Measurements from ENCODE around the gene FOXG1.

The FOXG1 gene

DNA sequence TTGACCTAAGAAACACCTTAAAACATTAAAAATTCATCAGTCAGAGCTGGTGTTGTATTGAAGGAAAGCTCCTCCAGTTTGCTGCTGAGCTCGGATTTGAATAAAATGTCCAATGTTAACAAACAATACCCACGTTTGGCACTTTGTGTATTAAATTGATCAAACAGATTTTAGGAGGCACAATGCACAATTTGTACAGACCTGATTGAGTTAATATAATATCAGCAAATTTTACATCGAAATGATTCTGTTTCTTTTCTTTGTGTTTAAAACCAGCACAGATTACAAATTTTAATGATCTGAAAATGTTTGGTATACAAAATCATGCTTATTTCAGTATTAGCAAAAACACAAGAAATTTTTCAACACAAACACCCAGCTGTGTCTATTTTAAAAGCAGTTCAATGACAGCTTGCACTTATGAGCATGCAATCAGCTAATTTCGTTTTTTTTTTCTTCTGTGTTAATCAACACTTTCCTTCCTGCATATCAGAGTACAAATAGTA, 2.8 kb upstream of the FOXG1 start:
- no peak overlapping the region for H3K4me3 ChIP-seq (ENCODE audit: low read length)
- no peak overlapping the region for H4K8ac ChIP-seq (ENCODE audit: low read depth, low read length)

DNA sequence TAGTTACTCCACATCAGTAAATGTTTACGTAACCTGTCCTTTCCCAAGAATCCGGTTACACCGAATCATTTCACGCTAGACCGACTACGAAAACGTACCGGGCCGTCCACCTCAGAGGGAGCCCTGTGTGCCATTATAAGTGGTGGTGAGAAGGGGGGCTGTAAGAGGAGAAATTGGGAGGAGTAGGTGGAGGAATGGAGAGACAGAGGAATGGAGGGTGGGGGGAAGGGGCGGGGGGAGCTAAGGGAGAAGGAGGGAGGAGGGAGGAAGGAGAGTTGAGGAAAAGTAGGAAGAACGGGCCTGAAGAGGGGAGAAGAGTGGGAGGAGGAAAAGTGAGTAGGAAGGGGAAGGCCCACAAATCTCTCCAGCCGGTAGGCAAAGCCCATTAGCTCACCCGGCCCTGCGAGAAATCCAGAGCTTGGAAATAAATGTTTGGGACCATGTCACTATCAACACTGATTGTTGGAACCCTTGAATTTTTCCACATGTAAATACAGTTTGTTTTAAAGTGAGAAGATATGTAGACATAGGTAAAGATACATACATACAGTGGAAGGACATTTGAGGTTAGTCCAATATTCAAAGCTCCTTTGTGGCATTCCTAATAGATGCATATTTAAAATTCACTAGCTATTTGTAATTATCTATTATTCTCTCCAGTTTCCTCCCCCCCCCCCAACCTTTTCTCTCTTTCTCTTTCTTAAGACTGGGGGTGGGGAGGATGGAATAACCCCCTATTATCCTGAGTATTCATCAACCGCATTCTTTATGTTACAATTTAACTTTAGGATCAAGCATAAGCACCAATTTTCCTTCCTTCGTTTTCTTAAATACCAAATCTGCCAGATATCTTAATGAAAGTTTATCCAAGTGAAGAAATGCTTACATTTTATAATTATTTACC, 2.1 kb upstream of the FOXG1 start:
- Histone ChIP-seq H3K79me1 (ENCODE audit: low read length) (no peaks in the 10 kb centered on the region), H3K56ac (ENCODE audit: low read length) (no peak overlapping the region), H3K79me2 (ENCODE audit: control insufficient read depth, insufficient read depth, low read length) (no peaks in the 10 kb centered on the region), H3K27ac (ENCODE audit: low read depth, low read length) (no peak overlapping the region), H3K27me3 (ENCODE audit: insufficient read depth, low read length, poor library complexity) (peaks cover 45% of the 10 kb centered on the region), H3K4ac (ENCODE audit: low read depth, low read length) (no peak overlapping the region), H4K8ac (ENCODE audit: low read depth, low read length) (no peak overlapping the region), H4K5ac (ENCODE audit: low read length) (no peak overlapping the region), H2AK5ac (ENCODE audit: low read length) (no peak overlapping the region), H3K4me1 (ENCODE audit: control insufficient read depth, low read depth, low read length) (peaks cover 3% of the 10 kb centered on the region), H2BK120ac (ENCODE audit: low read depth, low read length) (no peak overlapping the region), H3K9ac (ENCODE audit: low read length) (no peak overlapping the region), H3K23ac (ENCODE audit: low read length) (no peak overlapping the region), H3K4me2 (ENCODE audit: low read length) (no peak overlapping the region), H3K4me3 (ENCODE audit: low read length) (no peak overlapping the region), H3K36me3 (ENCODE audit: control insufficient read depth, insufficient read depth, low read length) (no peaks in the 10 kb centered on the region), H2BK15ac (replicated peaks; ENCODE audit: low read depth) (no peak overlapping the region), H2BK5ac (ENCODE audit: low read length) (no peak overlapping the region), H3K18ac (ENCODE audit: low read length) (no peak overlapping the region)
- DNase-seq = peak; percentile 64
- WGBS (ENCODE audit: extremely low coverage, insufficient coverage, low lambda C conversion rate) = no CpG with 5 or more reads among the region's 16 CpGs

More for the DNA sequence above, 2.8 kb upstream of the FOXG1 start:
- H2AK5ac ChIP-seq (ENCODE audit: low read length) = no peak overlapping the region
- no peak overlapping the region for H3K18ac ChIP-seq (ENCODE audit: low read length)
- H4K5ac ChIP-seq (ENCODE audit: low read length) = no peak overlapping the region
- peaks cover 3% of the 10 kb centered on the region for H3K4me1 ChIP-seq (ENCODE audit: control insufficient read depth, low read depth, low read length)
- no peak overlapping the region for H3K9ac ChIP-seq (ENCODE audit: low read length)
- H3K79me2 ChIP-seq (ENCODE audit: control insufficient read depth, insufficient read depth, low read length) = no peaks in the 10 kb centered on the region
- H3K27ac ChIP-seq (ENCODE audit: low read depth, low read length) = no peak overlapping the region
- no peak overlapping the region for H3K4ac ChIP-seq (ENCODE audit: low read depth, low read length)
- no peak overlapping the region for H3K23ac ChIP-seq (ENCODE audit: low read length)
- H3K4me2 ChIP-seq (ENCODE audit: low read length) = no peak overlapping the region
- H2BK5ac ChIP-seq (ENCODE audit: low read length) = no peak overlapping the region
- no peak overlapping the region for H2BK15ac ChIP-seq (replicated peaks; ENCODE audit: low read depth)
- H3K36me3 ChIP-seq (ENCODE audit: control insufficient read depth, insufficient read depth, low read length) = no peaks in the 10 kb centered on the region
- H3K27me3 ChIP-seq (ENCODE audit: insufficient read depth, low read length, poor library complexity) = peaks cover 43% of the 10 kb centered on the region
- H3K79me1 ChIP-seq (ENCODE audit: low read length) = no peaks in the 10 kb centered on the region
- no peak for DNase-seq
- H2BK120ac ChIP-seq (ENCODE audit: low read depth, low read length) = no peak overlapping the region
- no CpG with 5 or more reads among the region's 4 CpGs for WGBS (ENCODE audit: extremely low coverage, insufficient coverage, low lambda C conversion rate)
- no peak overlapping the region for H3K56ac ChIP-seq (ENCODE audit: low read length)

DNA sequence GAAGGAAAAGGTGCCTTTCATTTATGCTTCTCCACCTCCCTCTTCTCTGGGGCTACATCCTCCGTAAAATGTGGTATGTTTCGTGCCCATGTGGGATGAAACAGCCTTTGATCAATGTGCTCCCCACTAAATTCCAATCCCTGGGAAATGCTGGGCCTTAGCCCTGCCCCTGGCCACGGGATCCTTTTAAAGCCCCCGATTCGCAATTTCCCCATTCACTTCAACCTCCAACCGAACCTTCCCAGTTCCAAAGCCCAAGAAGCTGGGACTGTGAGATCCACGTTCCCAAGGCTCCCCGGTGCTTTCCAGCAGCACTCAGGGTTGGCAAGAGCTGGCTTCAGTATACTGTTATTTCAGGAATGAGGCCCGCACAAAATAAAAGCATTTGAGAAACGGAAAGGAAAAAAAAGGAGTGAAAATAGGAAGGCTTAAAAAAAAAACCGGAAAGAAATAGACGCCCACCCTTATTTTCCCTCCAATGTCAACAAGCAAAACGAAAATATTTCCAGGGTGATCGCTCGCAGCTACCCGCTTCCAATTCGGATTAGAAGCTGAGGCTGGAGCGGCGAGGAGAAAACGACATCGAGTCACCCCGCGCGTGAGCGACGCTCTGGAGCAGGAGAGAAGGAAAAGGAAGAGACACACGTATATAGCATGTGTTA, 1.3 kb upstream of the FOXG1 start:
- Histone ChIP-seq H3K79me2 (ENCODE audit: control insufficient read depth, insufficient read depth, low read length) (no peaks in the 10 kb centered on the region), H3K4me2 (ENCODE audit: low read length) (peak overlapping the region; percentile 41), H3K36me3 (ENCODE audit: control insufficient read depth, insufficient read depth, low read length) (no peaks in the 10 kb centered on the region), H3K18ac (ENCODE audit: low read length) (no peak overlapping the region), H3K27ac (ENCODE audit: low read depth, low read length) (no peak overlapping the region), H3K56ac (ENCODE audit: low read length) (peak overlapping the region; percentile 68), H3K4ac (ENCODE audit: low read depth, low read length) (no peak overlapping the region), H3K4me3 (ENCODE audit: low read length) (peak overlapping the region; percentile 8), H2AK5ac (ENCODE audit: low read length) (no peak overlapping the region), H4K5ac (ENCODE audit: low read length) (no peak overlapping the region), H2BK15ac (replicated peaks; ENCODE audit: low read depth) (no peak overlapping the region), H4K8ac (ENCODE audit: low read depth, low read length) (no peak overlapping the region), H3K23ac (ENCODE audit: low read length) (no peak overlapping the region), H3K79me1 (ENCODE audit: low read length) (no peaks in the 10 kb centered on the region), H3K9ac (ENCODE audit: low read length) (peak overlapping the region; percentile 46), H3K4me1 (ENCODE audit: control insufficient read depth, low read depth, low read length) (no peaks in the 10 kb centered on the region), H2BK5ac (ENCODE audit: low read length) (no peak overlapping the region), H3K27me3 (ENCODE audit: insufficient read depth, low read length, poor library complexity) (peaks cover 37% of the 10 kb centered on the region), H2BK120ac (ENCODE audit: low read depth, low read length) (no peak overlapping the region)
- no CpG with 5 or more reads among the region's 27 CpGs for WGBS (ENCODE audit: extremely low coverage, insufficient coverage, low lambda C conversion rate)
- peak; percentile 44 for DNase-seq

DNA sequence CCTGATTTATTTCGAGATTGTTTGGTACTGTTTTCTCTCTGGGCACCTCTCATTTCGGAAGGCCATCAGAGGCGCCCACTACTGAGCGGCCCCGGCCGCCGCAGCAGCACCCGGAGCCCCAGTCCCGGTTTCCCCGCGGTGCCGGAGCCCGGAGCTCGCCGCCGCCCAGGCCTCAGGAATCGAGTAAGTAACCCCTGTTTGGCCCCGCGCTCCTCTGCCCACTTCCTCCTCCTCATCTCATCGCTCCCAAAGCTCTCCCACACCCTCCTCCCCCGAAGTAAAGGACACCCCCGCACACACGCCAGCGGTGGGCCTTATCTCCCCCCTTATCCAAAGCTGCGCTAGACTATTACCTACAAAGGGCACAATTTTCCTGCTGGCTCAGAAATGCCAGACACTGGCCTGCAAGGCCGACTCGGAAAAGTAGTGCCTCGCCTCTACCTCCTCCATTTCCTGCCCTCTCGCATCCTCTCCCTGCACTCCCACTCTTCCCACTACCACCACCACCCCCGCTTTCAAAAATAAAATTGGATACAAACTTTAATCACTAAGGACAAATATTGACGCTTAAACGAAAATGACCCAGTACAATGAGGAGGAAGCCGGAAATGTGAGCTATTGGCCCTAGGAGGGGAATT, 637 bp upstream of the FOXG1 start:
- no peak overlapping the region for H3K27ac ChIP-seq (ENCODE audit: low read depth, low read length)
- H3K4me3 ChIP-seq (ENCODE audit: low read length) = peak overlapping the region; percentile 8
- no CpG with 5 or more reads among the region's 33 CpGs for WGBS (ENCODE audit: extremely low coverage, insufficient coverage, low lambda C conversion rate)
- peak overlapping the region; percentile 46 for H3K9ac ChIP-seq (ENCODE audit: low read length)
- H3K4me2 ChIP-seq (ENCODE audit: low read length) = peak overlapping the region; percentile 41
- H3K79me1 ChIP-seq (ENCODE audit: low read length) = no peaks in the 10 kb centered on the region
- peak overlapping the region; percentile 78 for H3K18ac ChIP-seq (ENCODE audit: low read length)
- H2AK5ac ChIP-seq (ENCODE audit: low read length) = no peak overlapping the region
- peak; percentile 84 for DNase-seq
- H3K79me2 ChIP-seq (ENCODE audit: control insufficient read depth, insufficient read depth, low read length) = no peaks in the 10 kb centered on the region
- H3K56ac ChIP-seq (ENCODE audit: low read length) = peak overlapping the region; percentile 68
- H3K23ac ChIP-seq (ENCODE audit: low read length) = no peak overlapping the region
- H3K36me3 ChIP-seq (ENCODE audit: control insufficient read depth, insufficient read depth, low read length) = no peaks in the 10 kb centered on the region
- no peak overlapping the region for H3K4ac ChIP-seq (ENCODE audit: low read depth, low read length)
- H3K27me3 ChIP-seq (ENCODE audit: insufficient read depth, low read length, poor library complexity) = peaks cover 36% of the 10 kb centered on the region
- H2BK5ac ChIP-seq (ENCODE audit: low read length) = no peak overlapping the region
- H3K4me1 ChIP-seq (ENCODE audit: control insufficient read depth, low read depth, low read length) = no peaks in the 10 kb centered on the region
- no peak overlapping the region for H2BK15ac ChIP-seq (replicated peaks; ENCODE audit: low read depth)
- H4K8ac ChIP-seq (ENCODE audit: low read depth, low read length) = no peak overlapping the region
- no peak overlapping the region for H2BK120ac ChIP-seq (ENCODE audit: low read depth, low read length)
- H4K5ac ChIP-seq (ENCODE audit: low read length) = no peak overlapping the region

DNA sequence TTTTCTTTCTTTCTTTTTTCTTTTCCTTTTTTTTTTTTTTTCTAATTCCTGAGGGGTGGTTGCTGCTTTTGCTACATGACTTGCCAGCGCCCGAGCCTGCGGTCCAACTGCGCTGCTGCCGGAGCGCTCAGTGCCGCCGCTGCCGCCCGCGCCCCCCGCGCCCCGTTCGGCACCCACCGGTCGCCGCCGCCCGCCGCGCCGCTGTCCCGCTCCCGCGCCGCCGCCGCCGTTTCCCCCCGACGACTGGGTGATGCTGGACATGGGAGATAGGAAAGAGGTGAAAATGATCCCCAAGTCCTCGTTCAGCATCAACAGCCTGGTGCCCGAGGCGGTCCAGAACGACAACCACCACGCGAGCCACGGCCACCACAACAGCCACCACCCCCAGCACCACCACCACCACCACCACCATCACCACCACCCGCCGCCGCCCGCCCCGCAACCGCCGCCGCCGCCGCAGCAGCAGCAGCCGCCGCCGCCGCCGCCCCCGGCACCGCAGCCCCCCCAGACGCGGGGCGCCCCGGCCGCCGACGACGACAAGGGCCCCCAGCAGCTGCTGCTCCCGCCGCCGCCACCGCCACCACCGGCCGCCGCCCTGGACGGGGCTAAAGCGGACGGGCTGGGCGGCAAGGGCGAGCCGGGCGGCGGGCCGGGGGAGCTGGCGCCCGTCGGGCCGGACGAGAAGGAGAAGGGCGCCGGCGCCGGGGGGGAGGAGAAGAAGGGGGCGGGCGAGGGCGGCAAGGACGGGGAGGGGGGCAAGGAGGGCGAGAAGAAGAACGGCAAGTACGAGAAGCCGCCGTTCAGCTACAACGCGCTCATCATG, 654 bp downstream of the FOXG1 start:
- WGBS (ENCODE audit: extremely low coverage, insufficient coverage, low lambda C conversion rate) = no CpG with 5 or more reads among the region's 100 CpGs
- H3K9ac ChIP-seq (ENCODE audit: low read length) = no peak overlapping the region
- H3K27ac ChIP-seq (ENCODE audit: low read depth, low read length) = no peak overlapping the region
- peak overlapping the region; percentile 54 for H3K4me2 ChIP-seq (ENCODE audit: low read length)
- H2AK5ac ChIP-seq (ENCODE audit: low read length) = no peak overlapping the region
- H3K23ac ChIP-seq (ENCODE audit: low read length) = no peak overlapping the region
- no peak overlapping the region for H4K8ac ChIP-seq (ENCODE audit: low read depth, low read length)
- H3K18ac ChIP-seq (ENCODE audit: low read length) = peak overlapping the region; percentile 39
- peaks cover 25% of the 10 kb centered on the region for H3K27me3 ChIP-seq (ENCODE audit: insufficient read depth, low read length, poor library complexity)
- no peak overlapping the region for H3K4me3 ChIP-seq (ENCODE audit: low read length)
- no peaks in the 10 kb centered on the region for H3K36me3 ChIP-seq (ENCODE audit: control insufficient read depth, insufficient read depth, low read length)
- no peaks in the 10 kb centered on the region for H3K79me2 ChIP-seq (ENCODE audit: control insufficient read depth, insufficient read depth, low read length)
- H3K79me1 ChIP-seq (ENCODE audit: low read length) = no peaks in the 10 kb centered on the region
- no peak overlapping the region for H4K5ac ChIP-seq (ENCODE audit: low read length)
- no peak overlapping the region for H2BK120ac ChIP-seq (ENCODE audit: low read depth, low read length)
- no peak for DNase-seq
- no peak overlapping the region for H3K4ac ChIP-seq (ENCODE audit: low read depth, low read length)
- H2BK5ac ChIP-seq (ENCODE audit: low read length) = no peak overlapping the region
- peak overlapping the region; percentile 61 for H3K56ac ChIP-seq (ENCODE audit: low read length)
- H2BK15ac ChIP-seq (replicated peaks; ENCODE audit: low read depth) = no peak overlapping the region
- no peaks in the 10 kb centered on the region for H3K4me1 ChIP-seq (ENCODE audit: control insufficient read depth, low read depth, low read length)
